Fibroblast of peridontal ligament (primary cell): ENCODE measurements around the gene SMC2.

Source experiments
- DNase-seq: peaks from one replicate; pipeline ENCODE4 v3.0.0-alpha.2; 2010; ENCODE audit errors: extremely low read depth

Gene SMC2

DNA sequence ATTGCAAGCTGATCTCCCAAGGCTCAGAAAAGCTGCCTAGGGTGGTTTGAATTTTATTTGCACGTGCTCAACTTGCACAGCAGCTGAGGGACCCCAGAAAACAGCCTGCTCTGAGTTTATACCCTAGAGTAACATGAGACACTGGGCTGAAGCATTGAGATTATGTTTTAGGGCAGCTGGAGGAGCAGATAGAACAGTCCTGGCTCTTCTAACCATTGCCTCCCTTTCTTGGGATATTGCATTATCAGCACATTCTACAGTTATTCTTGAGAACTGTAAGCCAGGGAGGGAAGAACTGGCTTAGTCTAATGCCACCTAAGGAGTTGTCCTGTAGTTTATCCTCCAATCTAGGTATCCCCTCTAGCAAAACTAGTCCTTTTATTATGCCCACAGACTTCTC is 10.3 kb downstream of the SMC2 start:
- no peak for DNase-seq

DNA sequence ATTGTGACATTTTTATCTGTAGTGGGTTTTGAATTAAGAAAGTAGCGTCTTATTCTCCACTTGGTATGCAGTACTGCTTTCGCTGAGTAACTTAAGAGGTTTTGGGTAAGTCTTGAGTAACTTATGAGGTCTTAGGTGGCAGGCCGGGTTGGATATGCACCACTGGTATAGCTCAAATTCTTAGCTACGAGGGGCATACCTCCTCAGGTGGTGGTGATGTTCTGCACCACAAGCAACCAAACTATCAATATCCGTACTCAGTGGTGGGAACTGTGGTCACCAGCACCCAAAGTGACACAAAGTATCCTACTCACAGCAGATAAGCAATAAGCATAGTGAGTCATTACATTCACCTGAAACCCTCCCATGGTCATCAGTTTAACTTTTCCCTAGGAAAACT is 13.7 kb downstream of the SMC2 start:
- DNase-seq = no peak

DNA sequence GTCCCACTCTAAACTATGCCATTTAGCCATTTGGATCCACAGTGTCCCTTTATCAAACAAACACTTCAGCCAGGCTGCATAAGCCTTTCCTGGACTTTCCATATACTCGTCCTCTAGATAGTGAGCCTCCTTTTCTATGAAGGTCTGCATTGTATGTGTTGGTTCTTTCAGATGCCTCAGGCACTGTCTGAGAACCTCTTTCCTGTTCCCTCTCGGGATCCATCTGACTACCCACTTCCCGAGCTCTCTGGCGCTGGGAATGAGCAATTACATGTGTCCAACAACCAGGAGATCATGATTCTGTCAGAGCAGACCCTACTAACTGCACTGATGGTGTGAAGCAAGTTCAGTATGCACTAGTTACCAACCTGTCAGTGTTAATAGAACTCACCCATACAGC is 14.2 kb downstream of the SMC2 start:
- DNase-seq = no peak

DNA sequence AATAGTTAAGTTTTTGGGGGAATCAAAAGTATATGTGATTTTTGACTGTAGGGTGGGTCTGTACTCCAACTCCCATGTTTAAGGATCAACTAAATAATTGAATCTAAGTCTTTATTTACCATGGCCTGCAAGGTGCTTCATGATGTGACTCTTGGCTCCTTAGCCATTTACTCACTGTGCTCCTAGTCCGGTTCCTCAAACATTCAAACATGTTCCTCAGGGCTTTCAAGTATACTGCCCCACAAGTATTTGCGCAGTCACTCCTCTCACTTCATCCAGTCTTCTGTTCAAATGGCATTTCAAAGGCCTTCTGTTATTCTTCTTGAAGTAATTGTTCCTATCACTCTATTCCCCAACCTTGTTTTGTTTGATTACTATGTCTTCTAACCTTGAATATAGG is 16.4 kb downstream of the SMC2 start:
- no peak for DNase-seq

DNA sequence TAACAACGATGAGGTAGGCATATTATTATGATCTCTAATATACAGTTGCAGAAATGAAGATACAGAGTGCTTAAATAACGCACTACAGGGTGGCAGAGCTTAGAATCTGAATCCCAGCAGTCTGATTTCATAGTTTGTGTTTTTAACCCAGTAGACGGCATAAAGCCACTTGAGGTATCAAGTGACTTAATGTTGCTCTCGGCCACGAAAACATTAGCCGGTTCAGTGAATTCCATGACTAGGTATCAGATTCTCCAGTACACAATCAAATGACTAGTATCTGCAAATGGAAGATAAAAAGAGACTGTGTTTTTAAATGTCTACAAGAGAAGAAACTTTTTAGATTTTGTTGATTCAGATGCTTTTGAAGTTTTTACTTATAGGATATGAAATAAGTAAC is 24.8 kb downstream of the SMC2 start:
- peak; percentile 44 for DNase-seq

DNA sequence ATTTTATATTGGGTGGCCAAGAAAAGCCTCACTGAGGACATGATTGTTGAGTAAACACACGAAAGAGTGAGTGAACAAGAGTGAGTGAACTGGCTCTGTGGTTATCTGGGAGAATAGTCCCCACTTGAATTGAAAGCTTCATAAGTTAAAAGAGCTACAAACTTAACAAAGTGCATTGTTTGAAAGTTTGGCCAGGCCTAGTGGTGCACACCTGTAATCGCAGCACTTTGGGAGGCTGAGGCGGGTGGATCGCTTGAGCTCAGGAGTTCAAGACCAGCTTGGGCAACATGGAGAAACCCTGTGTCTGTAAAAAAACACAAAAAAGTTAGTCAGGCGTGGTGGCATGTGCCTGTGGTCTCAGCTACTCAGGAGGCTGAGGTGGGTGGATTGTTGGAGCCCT is 26.9 kb downstream of the SMC2 start:
- no peak for DNase-seq

DNA sequence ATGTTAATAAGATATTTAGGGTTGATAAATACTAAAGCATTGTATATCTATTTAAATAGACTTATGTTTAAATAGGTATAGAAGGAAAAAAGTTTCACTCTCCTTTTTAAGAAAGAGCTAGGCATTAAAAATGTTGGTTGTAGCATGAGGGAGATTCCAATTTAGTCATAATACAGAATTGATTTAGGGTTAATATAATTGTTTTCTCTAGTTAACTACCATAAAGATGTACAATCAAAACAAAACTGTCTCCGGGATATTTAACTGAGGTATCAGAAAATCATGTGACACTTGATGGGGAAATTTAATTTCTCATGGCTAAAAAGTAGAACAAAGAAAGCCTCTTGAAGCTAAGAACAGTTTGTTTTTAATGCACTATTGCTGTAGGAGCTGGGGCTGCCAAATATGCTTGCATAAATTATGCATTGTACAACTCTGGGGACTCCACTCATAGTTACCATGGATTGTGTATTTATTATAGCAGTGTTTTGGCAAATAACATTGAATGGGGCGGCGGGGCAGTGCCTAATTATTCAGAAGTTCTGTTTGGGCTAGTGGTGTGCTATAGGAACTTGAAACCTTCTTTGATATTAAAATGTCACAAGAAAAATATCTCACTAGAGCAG is 44.2 kb downstream of the SMC2 start:
- DNase-seq = no peak

DNA sequence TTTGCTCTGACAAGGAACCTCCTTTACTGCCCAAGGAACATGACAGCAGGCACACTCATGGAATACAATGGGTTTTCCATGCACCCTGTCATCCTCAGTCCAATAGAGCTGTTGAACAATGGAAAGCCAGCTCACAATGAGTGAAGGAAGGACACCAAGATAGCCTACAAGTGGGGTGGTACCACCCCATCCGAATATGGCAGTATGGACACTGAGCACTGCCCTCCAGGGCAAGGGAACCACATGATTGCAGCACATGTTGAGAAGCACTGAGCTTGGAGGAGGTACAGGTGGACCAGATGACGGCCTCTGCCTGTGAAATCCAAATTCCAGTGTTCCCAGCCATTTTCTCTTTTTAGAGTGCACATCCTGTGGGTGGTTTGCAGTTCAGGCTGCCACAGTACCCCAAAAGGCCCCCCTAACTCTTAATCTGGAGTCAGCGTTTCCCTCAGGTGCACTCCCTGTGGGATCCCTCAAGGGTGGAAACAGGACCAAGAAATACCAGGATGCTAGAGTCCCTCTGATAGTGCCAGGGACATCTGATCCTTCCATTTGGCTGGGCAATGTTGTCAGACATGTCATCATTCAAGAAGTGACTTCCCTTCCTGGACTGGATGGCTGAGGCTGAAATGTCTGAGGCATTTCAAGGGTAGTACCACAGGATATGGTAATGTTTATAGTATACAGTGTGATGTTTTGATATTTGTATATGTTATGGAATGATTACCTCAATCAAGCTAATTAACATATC is 48.9 kb downstream of the SMC2 start:
- DNase-seq = no peak

DNA sequence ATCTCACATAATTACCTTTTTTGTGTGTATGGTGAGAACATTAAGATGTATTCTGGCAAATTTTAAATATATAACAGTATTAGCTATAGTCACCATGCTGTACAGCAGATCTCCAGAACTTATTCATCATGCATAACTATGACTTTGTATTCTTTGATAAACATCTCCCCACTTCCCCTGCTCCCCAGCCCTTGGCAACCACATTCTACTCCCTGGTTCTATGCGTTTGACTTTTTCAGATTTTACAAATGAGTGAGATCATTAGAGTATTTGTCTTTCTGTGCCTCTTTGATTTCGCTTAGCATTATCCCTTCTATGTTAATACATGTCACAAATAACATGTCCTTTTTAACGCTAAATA is 49.4 kb downstream of the SMC2 start:
- no peak for DNase-seq

DNA sequence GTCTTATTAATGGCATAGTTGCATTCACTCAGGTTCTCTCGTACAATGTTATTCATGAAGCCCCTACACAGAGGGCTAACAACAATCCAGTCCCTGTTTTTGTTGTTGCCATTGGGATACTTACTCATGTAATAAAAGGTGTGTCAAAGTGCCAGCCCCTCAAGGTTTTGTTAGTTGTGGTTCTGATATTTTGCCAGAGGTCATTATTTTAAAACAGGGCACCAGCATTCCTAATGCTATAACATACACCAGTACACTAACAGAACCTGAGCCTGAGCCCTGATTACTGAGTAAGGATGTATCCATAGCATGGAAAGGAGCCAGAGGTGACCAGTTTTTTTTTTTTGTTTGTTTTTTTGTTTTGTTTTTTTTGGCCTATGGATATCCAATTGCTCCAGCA is 50.2 kb downstream of the SMC2 start:
- DNase-seq = no peak

DNA sequence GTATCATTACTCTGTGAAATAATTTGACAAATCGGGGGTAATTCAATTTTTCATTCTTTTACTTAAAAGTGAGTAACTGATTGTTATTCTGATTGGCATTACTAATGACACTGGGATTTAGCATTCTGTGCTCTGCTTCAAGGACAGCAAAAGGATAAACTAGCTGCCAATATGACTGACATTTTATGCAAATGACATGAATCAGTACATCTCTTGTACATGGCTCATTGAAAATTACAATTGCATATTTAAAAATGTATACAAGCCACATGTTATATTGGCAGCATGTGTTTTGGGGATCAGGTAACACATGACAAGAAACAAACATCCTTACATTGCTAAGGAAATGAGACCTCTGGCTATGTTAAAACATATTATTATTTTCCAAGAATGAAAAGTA is 79.0 kb downstream of the SMC2 start:
- DNase-seq = no peak

DNA sequence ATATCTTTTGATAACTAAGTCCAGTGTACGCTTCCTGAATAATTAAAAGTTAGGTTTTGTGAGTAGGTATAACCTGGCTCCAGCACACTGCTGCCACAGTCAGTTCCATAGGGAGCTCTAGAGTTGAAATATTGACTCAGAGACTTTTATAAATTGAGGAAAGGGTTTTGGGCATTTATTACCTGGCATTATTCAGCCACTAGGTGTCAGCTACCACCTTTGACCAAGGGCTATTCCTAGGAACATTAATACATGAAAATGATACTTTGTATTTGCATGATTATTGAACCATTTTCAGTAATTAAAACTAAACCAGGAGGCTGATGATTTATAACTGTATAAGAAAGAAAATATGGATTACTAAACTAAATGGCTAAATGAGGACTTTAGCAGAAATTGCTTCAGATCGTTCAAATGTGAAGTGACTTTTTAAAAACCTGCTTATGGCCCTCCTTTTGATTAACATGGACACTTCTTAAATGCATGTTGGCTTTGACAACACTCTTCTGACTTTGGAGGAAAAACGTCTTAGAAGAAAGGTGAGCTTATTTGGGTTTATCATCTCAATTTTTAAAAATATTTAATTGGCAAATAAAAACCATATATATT is 83.0 kb downstream of the SMC2 start:
- DNase-seq = peak; percentile 11

DNA sequence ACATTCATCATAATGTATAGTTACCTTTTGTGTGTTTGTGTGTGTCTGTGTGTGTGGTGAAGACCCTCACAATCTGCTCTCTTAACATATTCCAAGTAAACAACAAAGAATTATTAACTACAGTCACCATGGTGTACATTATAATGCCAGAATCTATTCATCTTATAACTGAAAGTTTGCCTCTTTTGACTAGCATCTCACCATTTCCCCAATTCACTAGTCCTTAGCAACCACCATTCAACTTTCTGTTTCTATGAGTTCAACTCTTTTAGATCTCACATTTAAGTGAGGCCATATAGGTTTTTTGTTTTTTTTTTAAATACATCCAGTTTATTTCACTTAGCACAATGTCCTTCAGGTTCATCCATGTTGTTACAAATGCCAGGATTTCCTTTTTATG is 83.6 kb downstream of the SMC2 start:
- no peak for DNase-seq
